ENCODE data around the gene OARD1. TPM values are rescaled to one million over a fixed set of nuclear protein-coding genes. Genes with fewer than 3 reads are reported as not detected.

The OARD1 gene
- total RNA-seq, 1 donor from 2014 or later: 10.6 TPM

DNA sequence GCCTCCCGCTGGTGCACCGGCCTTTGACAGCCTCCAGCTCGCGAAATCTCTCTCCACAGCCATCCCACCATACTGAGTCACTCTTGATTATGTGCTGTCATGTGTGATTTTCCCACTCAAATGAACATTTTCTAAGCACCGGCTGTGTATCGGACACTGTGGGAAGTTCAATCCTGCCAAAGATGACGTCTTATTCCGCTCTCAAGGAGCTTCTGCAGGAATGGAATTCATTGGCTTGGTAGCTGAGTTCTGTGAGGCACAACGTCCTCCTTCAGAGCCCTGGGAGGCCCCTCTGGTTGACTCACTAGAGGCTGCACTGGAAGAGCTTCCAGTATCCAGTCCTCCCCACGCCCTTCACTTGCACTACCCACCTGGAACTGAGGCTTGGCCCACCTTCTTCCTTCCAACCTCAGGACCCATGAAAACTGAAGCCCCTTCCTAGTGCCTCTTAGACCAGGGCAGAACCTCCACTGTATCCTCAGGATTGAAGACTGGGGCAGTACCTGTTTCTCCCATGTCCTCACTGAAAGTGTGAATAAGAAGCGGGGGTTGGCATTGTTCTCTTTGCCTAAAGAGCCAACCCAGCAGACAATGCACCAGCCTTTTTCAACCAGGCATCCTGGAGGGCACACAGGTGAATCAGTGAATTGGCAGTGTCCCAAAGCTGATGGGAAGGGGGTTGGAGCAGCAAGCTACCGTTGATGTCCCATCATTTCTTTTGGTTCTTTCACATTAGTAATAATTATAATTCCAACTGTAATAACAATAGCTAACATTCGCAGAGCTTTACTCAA lies 34.9 kb downstream of the OARD1 start:
- peaks cover 5% of the 10 kb centered on the region for H3K27me3 ChIP-seq (ENCODE audit: insufficient read depth, low read length)
- H2AFZ ChIP-seq (ENCODE audit: low read depth, low read length): no peak overlapping the region
- peaks cover 19% of the 10 kb centered on the region for H3K4me1 Mint-ChIP-seq (ENCODE audit: low read depth, unreplicated experiment)
- no peaks in the 10 kb centered on the region for H3K9me3 ChIP-seq (ENCODE audit: insufficient read depth, low read depth, low read length)
- TF ChIP-seq EZH2 (IDR thresholded peaks at IDR 0.05; ENCODE audit: insufficient read depth, low read length): no peak
- TF ChIP-seq, protein P1, sequence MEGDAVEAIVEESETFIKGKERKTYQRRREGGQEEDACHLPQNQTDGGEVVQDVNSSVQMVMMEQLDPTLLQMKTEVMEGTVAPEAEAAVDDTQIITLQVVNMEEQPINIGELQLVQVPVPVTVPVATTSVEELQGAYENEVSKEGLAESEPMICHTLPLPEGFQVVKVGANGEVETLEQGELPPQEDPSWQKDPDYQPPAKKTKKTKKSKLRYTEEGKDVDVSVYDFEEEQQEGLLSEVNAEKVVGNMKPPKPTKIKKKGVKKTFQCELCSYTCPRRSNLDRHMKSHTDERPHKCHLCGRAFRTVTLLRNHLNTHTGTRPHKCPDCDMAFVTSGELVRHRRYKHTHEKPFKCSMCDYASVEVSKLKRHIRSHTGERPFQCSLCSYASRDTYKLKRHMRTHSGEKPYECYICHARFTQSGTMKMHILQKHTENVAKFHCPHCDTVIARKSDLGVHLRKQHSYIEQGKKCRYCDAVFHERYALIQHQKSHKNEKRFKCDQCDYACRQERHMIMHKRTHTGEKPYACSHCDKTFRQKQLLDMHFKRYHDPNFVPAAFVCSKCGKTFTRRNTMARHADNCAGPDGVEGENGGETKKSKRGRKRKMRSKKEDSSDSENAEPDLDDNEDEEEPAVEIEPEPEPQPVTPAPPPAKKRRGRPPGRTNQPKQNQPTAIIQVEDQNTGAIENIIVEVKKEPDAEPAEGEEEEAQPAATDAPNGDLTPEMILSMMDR (IDR thresholded peaks at IDR 0.05; ENCODE audit: insufficient read depth, low read depth, low read length): no peak
- H3K9me3 Mint-ChIP-seq (ENCODE audit: unreplicated experiment): peaks cover 3% of the 10 kb centered on the region
- peaks cover 11% of the 10 kb centered on the region for H3K27me3 Mint-ChIP-seq (ENCODE audit: low read depth, unreplicated experiment)
- H3K4me2 ChIP-seq (ENCODE audit: low read length): no peak overlapping the region
- no peak overlapping the region for H3K4me3 ChIP-seq (ENCODE audit: insufficient read depth, low read depth, low read length)
- FAIRE-seq (no peak), DNase-seq (ENCODE audit: low read depth) (peak; percentile 12)
- no peak overlapping the region for H3K4me3 Mint-ChIP-seq (ENCODE audit: unreplicated experiment)
- H3K27ac Mint-ChIP-seq (ENCODE audit: unreplicated experiment): peak overlapping the region; percentile 48
- no peaks in the 10 kb centered on the region for H3K79me2 ChIP-seq (ENCODE audit: insufficient read depth, low read length)
- H4K20me1 ChIP-seq (ENCODE audit: insufficient read depth, low read length): no peaks in the 10 kb centered on the region
- no peaks in the 10 kb centered on the region for H3K36me3 ChIP-seq (ENCODE audit: insufficient read depth, low read length)
- H3K27ac ChIP-seq (ENCODE audit: low read depth, low read length): no peak overlapping the region
- H3K36me3 Mint-ChIP-seq (ENCODE audit: low read depth, unreplicated experiment): no peaks in the 10 kb centered on the region
- H3K4me1 ChIP-seq (ENCODE audit: insufficient read depth, low read length): peaks cover 9% of the 10 kb centered on the region
- no peak overlapping the region for H3K9ac ChIP-seq (ENCODE audit: low read length)

DNA sequence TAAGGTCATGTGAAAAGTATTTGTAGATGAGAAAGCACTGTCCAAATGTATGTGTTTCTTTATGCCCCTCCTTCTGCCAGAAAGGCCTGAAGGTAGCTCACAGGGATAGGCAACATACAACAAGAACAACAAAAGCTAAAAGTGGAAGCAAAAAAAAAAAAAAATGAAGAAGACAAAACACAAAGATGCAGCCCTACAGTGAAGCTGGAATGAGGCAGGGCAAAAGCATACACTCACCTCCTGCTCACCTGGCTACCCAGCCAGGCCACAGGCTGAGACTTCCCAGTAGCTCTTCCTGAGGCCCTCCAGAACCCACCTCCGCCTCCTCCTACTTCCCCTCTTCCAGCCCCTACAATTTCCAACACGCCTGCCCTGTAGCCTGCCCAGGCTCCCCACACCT lies 35.6 kb downstream of the OARD1 start:
- no peaks in the 10 kb centered on the region for H3K79me2 ChIP-seq (ENCODE audit: insufficient read depth, low read length)
- no peak overlapping the region for H3K27ac ChIP-seq (ENCODE audit: low read depth, low read length)
- no peak overlapping the region for H3K4me3 ChIP-seq (ENCODE audit: insufficient read depth, low read depth, low read length)
- H4K20me1 ChIP-seq (ENCODE audit: insufficient read depth, low read length): no peaks in the 10 kb centered on the region
- Mint-ChIP-seq H3K4me1 (ENCODE audit: low read depth, unreplicated experiment) (peaks cover 19% of the 10 kb centered on the region), H3K36me3 (ENCODE audit: low read depth, unreplicated experiment) (no peaks in the 10 kb centered on the region), H3K9me3 (ENCODE audit: unreplicated experiment) (no peaks in the 10 kb centered on the region), H3K27ac (ENCODE audit: unreplicated experiment) (no peak overlapping the region), H3K4me3 (ENCODE audit: unreplicated experiment) (no peak overlapping the region), H3K27me3 (ENCODE audit: low read depth, unreplicated experiment) (peaks cover 15% of the 10 kb centered on the region)
- H3K4me2 ChIP-seq (ENCODE audit: low read length): no peak overlapping the region
- no peak overlapping the region for H3K9ac ChIP-seq (ENCODE audit: low read length)
- no peaks in the 10 kb centered on the region for H3K9me3 ChIP-seq (ENCODE audit: insufficient read depth, low read depth, low read length)
- FAIRE-seq (no peak), DNase-seq (ENCODE audit: low read depth) (no peak)
- peaks cover 5% of the 10 kb centered on the region for H3K27me3 ChIP-seq (ENCODE audit: insufficient read depth, low read length)
- H2AFZ ChIP-seq (ENCODE audit: low read depth, low read length): no peak overlapping the region
- TF ChIP-seq EZH2 (IDR thresholded peaks at IDR 0.05; ENCODE audit: insufficient read depth, low read length): no peak
- TF ChIP-seq, protein P1 (IDR thresholded peaks at IDR 0.05; ENCODE audit: insufficient read depth, low read depth, low read length): no peak
- peaks cover 9% of the 10 kb centered on the region for H3K4me1 ChIP-seq (ENCODE audit: insufficient read depth, low read length)
- H3K36me3 ChIP-seq (ENCODE audit: insufficient read depth, low read length): no peaks in the 10 kb centered on the region

DNA sequence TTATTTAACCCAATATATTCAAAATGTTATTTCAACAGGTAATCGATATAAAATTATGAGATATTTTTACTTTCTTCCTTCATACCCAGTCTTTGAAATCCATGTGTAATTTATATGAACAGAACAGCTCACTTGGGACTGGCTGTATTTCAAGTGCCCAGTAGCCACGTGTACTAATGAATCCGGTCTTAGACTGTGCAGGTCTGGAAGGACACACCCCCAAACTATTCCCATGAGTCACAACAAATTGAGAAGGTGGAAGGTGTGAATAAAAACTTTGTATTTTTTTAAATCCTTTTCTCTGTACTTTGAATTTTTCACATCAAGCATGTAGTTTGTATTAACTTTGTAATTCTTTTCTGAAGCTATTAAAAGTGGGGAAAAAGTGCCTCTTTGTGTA lies 36.0 kb downstream of the OARD1 start:
- Histone ChIP-seq H3K4me1 (ENCODE audit: insufficient read depth, low read length) (peaks cover 9% of the 10 kb centered on the region), H3K4me3 (ENCODE audit: insufficient read depth, low read depth, low read length) (no peak overlapping the region), H3K9ac (ENCODE audit: low read length) (no peak overlapping the region), H3K4me2 (ENCODE audit: low read length) (no peak overlapping the region), H3K79me2 (ENCODE audit: insufficient read depth, low read length) (no peaks in the 10 kb centered on the region), H3K27me3 (ENCODE audit: insufficient read depth, low read length) (peaks cover 5% of the 10 kb centered on the region), H3K36me3 (ENCODE audit: insufficient read depth, low read length) (no peaks in the 10 kb centered on the region), H3K9me3 (ENCODE audit: insufficient read depth, low read depth, low read length) (no peaks in the 10 kb centered on the region), H4K20me1 (ENCODE audit: insufficient read depth, low read length) (no peaks in the 10 kb centered on the region), H3K27ac (ENCODE audit: low read depth, low read length) (no peak overlapping the region), H2AFZ (ENCODE audit: low read depth, low read length) (no peak overlapping the region)
- no peak overlapping the region for H3K27ac Mint-ChIP-seq (ENCODE audit: unreplicated experiment)
- peaks cover 16% of the 10 kb centered on the region for H3K27me3 Mint-ChIP-seq (ENCODE audit: low read depth, unreplicated experiment)
- FAIRE-seq (no peak), DNase-seq (ENCODE audit: low read depth) (peak; percentile 27)
- H3K4me3 Mint-ChIP-seq (ENCODE audit: unreplicated experiment): no peak overlapping the region
- TF ChIP-seq EZH2 (IDR thresholded peaks at IDR 0.05; ENCODE audit: insufficient read depth, low read length): no peak
- TF ChIP-seq, protein P1 (IDR thresholded peaks at IDR 0.05; ENCODE audit: insufficient read depth, low read depth, low read length): no peak
- no peaks in the 10 kb centered on the region for H3K9me3 Mint-ChIP-seq (ENCODE audit: unreplicated experiment)
- peaks cover 19% of the 10 kb centered on the region for H3K4me1 Mint-ChIP-seq (ENCODE audit: low read depth, unreplicated experiment)
- no peaks in the 10 kb centered on the region for H3K36me3 Mint-ChIP-seq (ENCODE audit: low read depth, unreplicated experiment)
